HepG2 (cell line): Measurements from ENCODE around the gene NSL1. TPM values are rescaled to one million over a fixed set of nuclear protein-coding genes. Genes with fewer than 3 reads are reported as not detected.

Experiments used
- BRD4 ChIP-seq: sonication (generic); formaldehyde crosslinking; IDR thresholded peaks from 2 replicates; pipeline ENCODE4 v1.4.0; 2020; ENCODE audit warnings: missing genetic modification reagents
- CEBPG ChIP-seq: IDR thresholded peaks from 2 replicates; pipeline ENCODE4 v1.6.1; 2016
- DPF2 ChIP-seq: sonication (generic); formaldehyde crosslinking; IDR thresholded peaks from 2 replicates; pipeline ENCODE4 v1.4.0; 2020; ENCODE audit warnings: mild to moderate bottlenecking, low read depth, missing genetic modification reagents, borderline replicate concordance
- ETV5 ChIP-seq: IDR thresholded peaks from 2 replicates; pipeline ENCODE4 v1.6.1; 2018; ENCODE audit warnings: missing biosample characterization, missing genetic modification reagents, inconsistent platforms, borderline replicate concordance
- ETV6 ChIP-seq: sonication (generic); formaldehyde crosslinking; conservative IDR thresholded peaks from 2 replicates; pipeline ENCODE4 v1.4.0; 2020; ENCODE audit warnings: missing genetic modification reagents
- FOXK2 ChIP-seq: fragments of 450-650 bp; IDR thresholded peaks from 2 replicates; pipeline ENCODE4 v1.6.1; 2016
- IRX3 ChIP-seq: sonication (generic); formaldehyde crosslinking; IDR thresholded peaks from 2 replicates; pipeline ENCODE4 v1.8.1; 2023; ENCODE audit warnings: mild to moderate bottlenecking, low read depth, missing genetic modification reagents, borderline replicate concordance
- PHF20 ChIP-seq: sonication (generic); formaldehyde crosslinking; IDR thresholded peaks from 2 replicates; pipeline ENCODE4 v1.5.0; 2020; ENCODE audit warnings: mild to moderate bottlenecking, missing genetic modification reagents
- PITX1 ChIP-seq: sonication (generic); formaldehyde crosslinking; IDR thresholded peaks from 2 replicates; pipeline ENCODE4 v1.5.1; 2020; ENCODE audit warnings: mild to moderate bottlenecking, missing genetic modification reagents
- RBFOX2 ChIP-seq: fragments of 200-400 bp; formaldehyde crosslinking; IDR thresholded peaks from 2 replicates; pipeline ENCODE4 v1.6.1; 2017; ENCODE audit warnings: low read depth, mild to moderate bottlenecking, low read length
- SIX4 ChIP-seq: sonication (generic); formaldehyde crosslinking; IDR thresholded peaks from 2 replicates; pipeline ENCODE4 v1.4.0; 2020; ENCODE audit warnings: missing genetic modification reagents
- SKI ChIP-seq: fragments of 450-650 bp; IDR thresholded peaks from one replicate; pipeline ENCODE4 v1.6.1; 2018; ENCODE audit warnings: mild to moderate bottlenecking; ENCODE audit not compliant: partially characterized antibody
- SP5 ChIP-seq: IDR thresholded peaks from 2 replicates; pipeline ENCODE4 v1.6.1; 2016; ENCODE audit warnings: low read depth, borderline replicate concordance
- TBX2 ChIP-seq: sonication (generic); formaldehyde crosslinking; IDR thresholded peaks from 2 replicates; pipeline ENCODE4 v1.5.0; 2020; ENCODE audit warnings: missing genetic modification reagents, mild to moderate bottlenecking, borderline replicate concordance
- TCF7 ChIP-seq: sonication (generic); IDR thresholded peaks from 2 replicates; pipeline ENCODE4 v1.6.1; 2016; ENCODE audit warnings: antibody characterized with exemption, low read depth
- TIGD3 ChIP-seq: sonication (generic); formaldehyde crosslinking; IDR thresholded peaks from 2 replicates; pipeline ENCODE4 v1.5.1; 2020; ENCODE audit warnings: mild to moderate bottlenecking, missing genetic modification reagents, borderline replicate concordance
- UBTF ChIP-seq: sonication (generic); formaldehyde crosslinking; IDR thresholded peaks from 2 replicates; pipeline ENCODE4 v1.4.0; 2020; ENCODE audit warnings: mild to moderate bottlenecking, missing genetic modification reagents
- ZBTB37 ChIP-seq: sonication (generic); formaldehyde crosslinking; IDR thresholded peaks from 2 replicates; pipeline ENCODE4 v1.4.0; 2020; ENCODE audit warnings: mild to moderate bottlenecking, missing genetic modification reagents
- ZBTB38 ChIP-seq: sonication (generic); formaldehyde crosslinking; IDR thresholded peaks from 2 replicates; pipeline ENCODE4 v1.5.1; 2020; ENCODE audit warnings: mild to moderate bottlenecking, missing genetic modification reagents
- ZNF331 ChIP-seq: sonication (generic); formaldehyde crosslinking; IDR thresholded peaks from 2 replicates; pipeline ENCODE4 v1.4.0; 2020; ENCODE audit warnings: missing genetic modification reagents
- ZNF431 ChIP-seq: sonication (generic); formaldehyde crosslinking; IDR thresholded peaks from 2 replicates; pipeline ENCODE4 v1.9.0; 2022; ENCODE audit warnings: missing genetic modification reagents, low read depth, mild to moderate bottlenecking, borderline replicate concordance
- ZNF501 ChIP-seq: sonication (generic); formaldehyde crosslinking; IDR thresholded peaks from 2 replicates; pipeline ENCODE4 v1.5.1; 2020; ENCODE audit warnings: mild to moderate bottlenecking, moderate library complexity, missing genetic modification reagents
- ZNF558 ChIP-seq: sonication (generic); formaldehyde crosslinking; IDR thresholded peaks from 2 replicates; pipeline ENCODE4 v1.9.0; 2022; ENCODE audit warnings: mild to moderate bottlenecking, missing genetic modification reagents, borderline replicate concordance
- ZNF83 ChIP-seq: sonication (generic); formaldehyde crosslinking; IDR thresholded peaks from 2 replicates; pipeline ENCODE4 v1.4.0; 2020; ENCODE audit warnings: missing genetic modification reagents, mild to moderate bottlenecking, borderline replicate concordance
- ZNF879 ChIP-seq: sonication (generic); formaldehyde crosslinking; IDR thresholded peaks from 2 replicates; pipeline ENCODE4 v1.8.1; 2023; ENCODE audit warnings: missing genetic modification reagents
- polyA plus RNA-seq, 8 experiments: library from polyadenylated mRNA; depleted of rRNA in 3 of 8; stranded (reverse) in 7 of 8; unstranded in 1 of 8; fragments of >200 nt; fragmentation: Illumina TruSeq in 4 of 8; extraction: Trizol in 4 of 8; gene quantifications; 2 replicates each; pipeline versions ENCODE4 v1.2.1 to v1.2.3, GENCODE V29; 2011 to 2016; ENCODE audit warnings: low read depth in 4 of 8, missing spikeins in 1 of 8, mixed read lengths in 1 of 8; ENCODE audit not compliant: insufficient read depth in 1 of 8
- total RNA-seq, 5 experiments: library from RNA; depleted of rRNA; stranded (reverse); fragments of >200 nt; fragmentation: Illumina TruSeq; extraction: Trizol; gene quantifications; 2 replicates each; pipeline ENCODE4 v1.2.3, GENCODE V29; 2016; ENCODE audit warnings: low read depth in 1 of 5

The NSL1 gene
- total and polyA plus RNA-seq, 2 of the 13 experiments (the other 11 are each of a cell fraction or from before 2014, with no cell fraction given), result 34.5 to 77.4 TPM

- TF ChIP-seq UBTF (0 out of 2 replicates have a peak, but pooled peaks have one; percentile 20), SP5 (CRISPR knock-in tag) (no peak; the same call in 1 of the 2 replicates), ZBTB37 (peak; percentile 95), DPF2 (peak; percentile 78; the same call in 1 of the 2 replicates), ZNF558 (CRISPR knock-in tag) (no peak), ZNF331 (CRISPR knock-in tag) (peak; percentile 70; the same call in 1 of the 2 replicates), ETV6 (CRISPR knock-in tag) (no peak), PITX1 (CRISPR knock-in tag) (peak; percentile 82), TIGD3 (CRISPR knock-in tag) (no peak), ZNF83 (CRISPR knock-in tag) (no peak), ZBTB38 (CRISPR knock-in tag) (no peak), PHF20 (CRISPR knock-in tag) (no peak), FOXK2 (no peak), ZNF501 (CRISPR knock-in tag) (peak; percentile 60; the same call in 1 of the 2 replicates), ZNF879 (CRISPR knock-in tag) (no peak), SIX4 (CRISPR knock-in tag) (no peak), BRD4 (no peak), ZNF431 (CRISPR knock-in tag) (no peak), IRX3 (CRISPR knock-in tag) (no peak), RBFOX2 (no peak), ETV5 (CRISPR knock-in tag) (peak; percentile 88; the same call in 1 of the 2 replicates), TBX2 (peak; percentile 61; the same call in 1 of the 2 replicates), SKI (no peak), CEBPG (CRISPR knock-in tag) (peak; percentile 37), TCF7 (peak; percentile 61; the same call in 1 of the 2 replicates)
Observed at GRCh38 chr1:212721388-212722247, 70.0 kb downstream of the NSL1 start (continued).
